HepG2 (cell line): Measurements from ENCODE around the gene CBLN3. TPM values are rescaled to one million over a fixed set of nuclear protein-coding genes. Genes with fewer than 3 reads are reported as not detected.
A peak's percentile ranks its signal among the peaks of the same experiment; 100 is the strongest.

Experiments used
- AGO2 ChIP-seq: fragments of 200-400 bp; formaldehyde crosslinking; optimal IDR thresholded peaks from 2 replicates; pipeline ENCODE3; 2017; ENCODE audit warnings: mild to moderate bottlenecking, low read depth, low read length, moderate library complexity
- ATF7 ChIP-seq, 2 experiments: fragments of 450-650 bp in 1 of 2; sonication (generic) in 1 of 2; formaldehyde crosslinking in 1 of 2; IDR thresholded peaks; 2 replicates each; pipeline versions ENCODE4 v1.4.0 to v1.6.1; 2016 to 2020; ENCODE audit warnings: antibody characterized with exemption in 1 of 2, mild to moderate bottlenecking in 1 of 2, missing genetic modification reagents in 1 of 2
- CCDC6 ChIP-seq: sonication (generic); formaldehyde crosslinking; IDR thresholded peaks from 2 replicates; pipeline ENCODE4 v1.8.1; 2022; ENCODE audit warnings: mild to moderate bottlenecking, missing genetic modification reagents, moderate library complexity
- EZH2 ChIP-seq: conservative IDR thresholded peaks from 2 replicates; pipeline ENCODE4 v1.6.1; 2012; ENCODE audit warnings: mild to moderate bottlenecking, low read depth, low read length, moderate library complexity
- FOXC1 ChIP-seq: sonication (generic); formaldehyde crosslinking; IDR thresholded peaks from 2 replicates; pipeline ENCODE4 v1.8.0; 2022; ENCODE audit warnings: mild to moderate bottlenecking, missing genetic modification reagents, borderline replicate concordance
- HOXA3 ChIP-seq: sonication (generic); formaldehyde crosslinking; IDR thresholded peaks from 2 replicates; pipeline ENCODE4 v1.5.0; 2020; ENCODE audit warnings: missing genetic modification reagents
- JUN ChIP-seq: sonication (generic); formaldehyde crosslinking; IDR thresholded peaks from 2 replicates; pipeline ENCODE4 v1.4.0; 2020; ENCODE audit warnings: mild to moderate bottlenecking, missing genetic modification reagents
- KDM1A ChIP-seq: IDR thresholded peaks from 2 replicates; pipeline ENCODE4 v1.6.1; 2016; ENCODE audit warnings: missing compliant biosample characterization
- MAX ChIP-seq: IDR thresholded peaks from 2 replicates; pipeline ENCODE4 v1.6.1; 2012; ENCODE audit warnings: inconsistent platforms
- NFATC3 ChIP-seq: sonication (generic); formaldehyde crosslinking; IDR thresholded peaks from 2 replicates; pipeline ENCODE4 v1.5.1; 2020; ENCODE audit warnings: mild to moderate bottlenecking, missing genetic modification reagents
- NR0B2 ChIP-seq: sonication (generic); formaldehyde crosslinking; IDR thresholded peaks from 2 replicates; pipeline ENCODE4 v1.4.0; 2020; ENCODE audit warnings: mild to moderate bottlenecking, missing genetic modification reagents
- PAXIP1 ChIP-seq: sonication (generic); formaldehyde crosslinking; conservative IDR thresholded peaks from 2 replicates; pipeline ENCODE4 v1.4.0; 2020; ENCODE audit warnings: mild to moderate bottlenecking, missing genetic modification reagents, moderate library complexity
- SNRNP70 ChIP-seq: fragments of 200-400 bp; formaldehyde crosslinking; IDR thresholded peaks from 2 replicates; pipeline ENCODE4 v1.6.1; 2017; ENCODE audit warnings: mild to moderate bottlenecking, low read depth, low read length, moderate library complexity
- ZNF350 ChIP-seq: sonication (generic); formaldehyde crosslinking; IDR thresholded peaks from 2 replicates; pipeline ENCODE4 v1.4.0; 2020; ENCODE audit warnings: mild to moderate bottlenecking, low read depth, missing genetic modification reagents, borderline replicate concordance
- ZNF563 ChIP-seq: sonication (generic); formaldehyde crosslinking; IDR thresholded peaks from 2 replicates; pipeline ENCODE4 v1.8.0; 2022; ENCODE audit warnings: mild to moderate bottlenecking, moderate library complexity, missing genetic modification reagents
- ZNF687 ChIP-seq: sonication (generic); formaldehyde crosslinking; IDR thresholded peaks from 2 replicates; pipeline ENCODE4 v1.5.1; 2020; ENCODE audit warnings: mild to moderate bottlenecking, missing genetic modification reagents, moderate library complexity
- ZNF800 ChIP-seq: sonication (generic); formaldehyde crosslinking; IDR thresholded peaks from 2 replicates; pipeline ENCODE4 v1.4.0; 2020; ENCODE audit warnings: missing genetic modification reagents
- ZNF883 ChIP-seq: sonication (generic); formaldehyde crosslinking; IDR thresholded peaks from 2 replicates; pipeline ENCODE4 v1.5.1; 2020; ENCODE audit warnings: mild to moderate bottlenecking, missing genetic modification reagents; ENCODE audit errors: not compliant biosample characterization
- polyA plus RNA-seq, 8 experiments: library from polyadenylated mRNA; depleted of rRNA in 3 of 8; stranded (reverse) in 7 of 8; unstranded in 1 of 8; fragments of >200 nt; fragmentation: Illumina TruSeq in 4 of 8; extraction: Trizol in 4 of 8; gene quantifications; 2 replicates each; pipeline versions ENCODE4 v1.2.1 to v1.2.3, GENCODE V29; 2011 to 2016; ENCODE audit warnings: low read depth in 4 of 8, missing spikeins in 1 of 8, mixed read lengths in 1 of 8; ENCODE audit not compliant: insufficient read depth in 1 of 8
- total RNA-seq, 5 experiments: library from RNA; depleted of rRNA; stranded (reverse); fragments of >200 nt; fragmentation: Illumina TruSeq; extraction: Trizol; gene quantifications; 2 replicates each; pipeline ENCODE4 v1.2.3, GENCODE V29; 2016; ENCODE audit warnings: low read depth in 1 of 5

The CBLN3 gene
- total and polyA plus RNA-seq, 2 of the 13 experiments (the other 11 are each of a cell fraction or from before 2014, with no cell fraction given) = 0.66 to 0.98 TPM

GRCh38 chr14:24430682-24431568, 1.5 kb upstream of the CBLN3 start (continued):
- no peak for TF ChIP-seq ZNF800 (CRISPR knock-in tag)
- TF ChIP-seq SNRNP70 = no peak
- peak; percentile 52; the same call in 1 of the 2 replicates for TF ChIP-seq NR0B2 (CRISPR knock-in tag)
- no peak for TF ChIP-seq EZH2
- no peak for TF ChIP-seq CCDC6 (CRISPR knock-in tag)
- TF ChIP-seq ZNF883 (CRISPR knock-in tag) = no peak
- TF ChIP-seq AGO2 = no peak
- peak; percentile 40; the same call in 1 of the 2 replicates for TF ChIP-seq KDM1A
- TF ChIP-seq ATF7 (IDR thresholded peaks at IDR 0.05) = no peak
- TF ChIP-seq ATF7 (CRISPR knock-in tag; IDR thresholded peaks at IDR 0.05) = peak; percentile 74; the same call in 1 of the 2 replicates
- no peak for TF ChIP-seq ZNF563
- TF ChIP-seq HOXA3 = no peak
- no peak for TF ChIP-seq FOXC1 (CRISPR knock-in tag)
- TF ChIP-seq PAXIP1 (CRISPR knock-in tag) = no peak
- no peak for TF ChIP-seq NFATC3 (CRISPR knock-in tag)
- TF ChIP-seq JUN (CRISPR knock-in tag) = no peak
- no peak for TF ChIP-seq ZNF350
- no peak for TF ChIP-seq MAX
- peak; percentile 32; the same call in 1 of the 2 replicates for TF ChIP-seq ZNF687
